Sigmoid colon (tissue), 4 donors: ENCODE results near the gene GDNF.

Source experiments
- EP300 ChIP-seq, 4 donors: sonication (generic); formaldehyde crosslinking; IDR thresholded peaks; one replicate each; pipeline ENCODE4 v1.6.1; 2017; ENCODE audit warnings: antibody characterized with exemption in 4 of 4
- POLR2A ChIP-seq, 2 donors: fragments of 450-650 bp; IDR thresholded peaks; one replicate each; pipeline ENCODE4 v1.6.1; 2016; ENCODE audit warnings: antibody characterized with exemption in 2 of 2, mild to moderate bottlenecking in 2 of 2, moderate library complexity in 2 of 2
- POLR2AphosphoS5 ChIP-seq, 4 donors: sonication (generic); formaldehyde crosslinking; IDR thresholded peaks; one replicate each; pipeline ENCODE4 v1.6.1; 2017; ENCODE audit warnings: antibody characterized with exemption in 4 of 4
- TF ChIP-seq, protein P1 (sequence below), 4 experiments: fragments of 450-650 bp in 3 of 4; fragments of 200-600 bp in 1 of 4; IDR thresholded peaks; one replicate each; pipeline ENCODE4 v1.5.1; 2016 to 2019; ENCODE audit warnings: antibody characterized with exemption in 4 of 4, mild to moderate bottlenecking in 3 of 4, moderate library complexity in 2 of 4

DNA sequence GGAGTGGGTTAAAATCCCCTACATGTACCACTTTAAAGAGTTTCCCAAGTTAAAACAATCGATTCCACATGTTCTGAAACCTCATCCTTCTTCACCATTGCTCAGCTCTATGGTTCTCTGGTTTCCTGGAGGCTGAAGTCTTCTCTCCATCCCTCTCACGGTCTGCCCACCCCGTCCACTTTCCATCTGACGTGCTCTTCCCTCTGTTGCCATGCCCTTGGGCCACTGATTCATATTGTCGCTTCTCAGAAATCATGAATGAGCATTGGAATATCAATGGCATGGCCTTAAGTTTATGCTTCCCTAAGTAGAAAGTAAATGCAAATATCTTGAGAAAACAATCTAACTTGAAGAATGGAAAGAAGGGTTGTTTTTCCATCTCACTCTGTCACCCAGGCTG, 30.9 kb downstream of the GDNF start:
- TF ChIP-seq, protein P1, sequence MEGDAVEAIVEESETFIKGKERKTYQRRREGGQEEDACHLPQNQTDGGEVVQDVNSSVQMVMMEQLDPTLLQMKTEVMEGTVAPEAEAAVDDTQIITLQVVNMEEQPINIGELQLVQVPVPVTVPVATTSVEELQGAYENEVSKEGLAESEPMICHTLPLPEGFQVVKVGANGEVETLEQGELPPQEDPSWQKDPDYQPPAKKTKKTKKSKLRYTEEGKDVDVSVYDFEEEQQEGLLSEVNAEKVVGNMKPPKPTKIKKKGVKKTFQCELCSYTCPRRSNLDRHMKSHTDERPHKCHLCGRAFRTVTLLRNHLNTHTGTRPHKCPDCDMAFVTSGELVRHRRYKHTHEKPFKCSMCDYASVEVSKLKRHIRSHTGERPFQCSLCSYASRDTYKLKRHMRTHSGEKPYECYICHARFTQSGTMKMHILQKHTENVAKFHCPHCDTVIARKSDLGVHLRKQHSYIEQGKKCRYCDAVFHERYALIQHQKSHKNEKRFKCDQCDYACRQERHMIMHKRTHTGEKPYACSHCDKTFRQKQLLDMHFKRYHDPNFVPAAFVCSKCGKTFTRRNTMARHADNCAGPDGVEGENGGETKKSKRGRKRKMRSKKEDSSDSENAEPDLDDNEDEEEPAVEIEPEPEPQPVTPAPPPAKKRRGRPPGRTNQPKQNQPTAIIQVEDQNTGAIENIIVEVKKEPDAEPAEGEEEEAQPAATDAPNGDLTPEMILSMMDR (IDR thresholded peaks at IDR 0.05): no peak
- TF ChIP-seq EP300 (IDR thresholded peaks at IDR 0.05) (no peak), POLR2AphosphoS5 (IDR thresholded peaks at IDR 0.05) (no peak), POLR2A (IDR thresholded peaks at IDR 0.05) (no peak)
